HG03097 (cell line): ENCODE data around the gene TMC8.
A peak's percentile ranks its signal among the peaks of the same experiment; 100 is the strongest.

Experiments
- ATAC-seq: cut with Tn5 transposase; IDR thresholded peaks from one replicate; pipeline ENCODE4 v1.9.1; 2021; ENCODE audit not compliant: unreplicated experiment, low FRiP score

The TMC8 gene

GRCh38 chr17:78174346-78174869 is 43.8 kb downstream of the TMC8 start:
- no peak for ATAC-seq

GRCh38 chr17:78174870-78175642 is 44.5 kb downstream of the TMC8 start:
- no peak for ATAC-seq

- no peak for ATAC-seq
Observed at GRCh38 chr17:78175643-78175981, 45.0 kb downstream of the TMC8 start.

GRCh38 chr17:78176548-78177025 is 46.0 kb downstream of the TMC8 start:
- peak; percentile 35 for ATAC-seq

- no peak for ATAC-seq
Observed at GRCh38 chr17:78179372-78179771, 48.8 kb downstream of the TMC8 start.

GRCh38 chr17:78180083-78180482 is 49.5 kb downstream of the TMC8 start:
- no peak for ATAC-seq

- ATAC-seq: no peak
Observed at GRCh38 chr17:78180508-78180907, 49.9 kb downstream of the TMC8 start.

- ATAC-seq: no peak
Observed at GRCh38 chr17:78182504-78182903, 51.9 kb downstream of the TMC8 start.

- ATAC-seq: no peak
Observed at GRCh38 chr17:78183916-78184315, 53.3 kb downstream of the TMC8 start.

GRCh38 chr17:78184351-78184750 is 53.8 kb downstream of the TMC8 start:
- no peak for ATAC-seq

GRCh38 chr17:78184868-78185267 is 54.3 kb downstream of the TMC8 start:
- no peak for ATAC-seq

GRCh38 chr17:78185981-78186691 is 55.6 kb downstream of the TMC8 start:
- no peak for ATAC-seq

- ATAC-seq: peak; percentile 93
Observed at GRCh38 chr17:78186692-78187595, 56.4 kb downstream of the TMC8 start, which contains the start of the genes AFMID and TK1. TSS of gene AFMID (plus strand) at chr17:78187362. CDS start at chr17:78187371, 9 bp downstream. TSS of gene TK1 (minus strand) at chr17:78187052. CDS start at chr17:78186994, 58 bp downstream.
